ENCODE measurements around the gene PRSS48.
"Not testable (repeated sequence)": the region's sequence is repeated elsewhere in the genome, so short reads cannot be mapped to it uniquely, and the experiment has no call there.

The PRSS48 gene, protein sequence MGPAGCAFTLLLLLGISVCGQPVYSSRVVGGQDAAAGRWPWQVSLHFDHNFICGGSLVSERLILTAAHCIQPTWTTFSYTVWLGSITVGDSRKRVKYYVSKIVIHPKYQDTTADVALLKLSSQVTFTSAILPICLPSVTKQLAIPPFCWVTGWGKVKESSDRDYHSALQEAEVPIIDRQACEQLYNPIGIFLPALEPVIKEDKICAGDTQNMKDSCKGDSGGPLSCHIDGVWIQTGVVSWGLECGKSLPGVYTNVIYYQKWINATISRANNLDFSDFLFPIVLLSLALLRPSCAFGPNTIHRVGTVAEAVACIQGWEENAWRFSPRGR

GRCh38 chr4:151276787-151277562, at the start of gene PRSS48:
Gene PRSS48, plus strand, starts transcription at chr4:151277161. Its CDS starts 12 bp downstream, at chr4:151277173.
- peak; percentile 1 for DNase-seq

- no peak for DNase-seq
Measured at GRCh38 chr4:151227172-151227571, 49.8 kb upstream of the PRSS48 start.

DNA sequence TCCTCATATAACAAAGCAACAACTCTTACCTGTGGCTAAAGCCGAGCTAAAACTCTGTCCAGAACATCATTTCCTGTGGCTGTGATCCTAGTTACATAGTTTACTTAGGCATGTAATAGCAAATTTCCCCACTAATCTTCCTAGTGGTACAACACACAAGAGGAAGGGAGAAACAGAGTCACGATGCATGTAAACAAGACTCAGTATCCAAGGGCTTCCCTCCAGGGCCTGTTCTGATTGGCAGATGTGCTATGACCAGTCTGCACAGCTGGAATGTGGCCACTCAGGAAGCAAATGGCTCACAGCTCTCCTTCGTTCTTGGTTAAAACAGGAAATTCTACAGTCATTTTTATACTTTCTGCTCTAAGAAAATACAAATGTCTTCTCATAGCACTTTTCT, 49.2 kb upstream of the PRSS48 start:
- DNase-seq, result no peak

DNA sequence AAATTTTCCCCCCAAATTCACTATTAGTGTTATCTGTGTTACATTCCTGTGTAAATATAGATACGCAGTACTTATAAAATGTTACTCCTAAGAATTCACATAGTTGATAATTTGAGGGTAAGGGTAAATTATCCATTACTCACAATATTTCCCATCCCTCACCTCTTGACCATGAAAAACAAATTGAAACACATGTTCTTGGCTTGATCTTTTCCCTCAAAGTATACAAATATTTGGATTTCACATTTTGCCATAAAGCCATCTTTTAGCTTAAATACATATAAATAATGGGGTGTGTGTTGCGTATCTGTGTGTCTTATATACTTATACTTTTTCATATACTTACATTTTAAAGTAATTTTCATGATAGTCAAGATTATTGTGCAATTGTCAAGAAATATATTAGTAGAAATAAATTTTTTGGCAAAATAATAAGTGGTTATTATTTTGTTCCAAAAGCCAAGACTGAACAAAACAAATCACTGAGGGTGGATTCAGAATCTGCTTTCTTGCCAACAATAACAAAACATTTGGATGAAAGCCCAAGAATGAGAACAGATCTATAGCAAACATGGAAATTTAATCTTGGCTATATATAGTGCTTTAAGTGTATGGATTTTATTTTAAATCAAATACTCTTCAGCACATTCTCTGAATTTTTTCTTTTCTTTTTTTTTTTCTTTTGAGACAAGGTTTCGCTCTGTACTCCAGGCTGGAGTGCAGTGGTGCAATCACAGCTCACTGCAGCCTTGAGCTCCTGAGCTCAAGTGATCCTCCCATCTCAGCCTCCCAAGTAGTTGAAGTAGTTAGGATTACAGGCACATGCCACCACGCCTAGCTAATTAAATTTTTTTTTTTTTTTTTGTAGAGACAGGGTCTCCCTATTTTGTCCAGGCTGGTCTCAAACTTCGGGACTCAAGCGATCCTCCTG, 48.5 kb upstream of the PRSS48 start:
- DNase-seq, result no peak

GRCh38 chr4:151231915-151232595, 44.9 kb upstream of the PRSS48 start:
- DNase-seq, result no peak

GRCh38 chr4:151233600-151233999, 43.4 kb upstream of the PRSS48 start:
- DNase-seq, result no peak

DNA sequence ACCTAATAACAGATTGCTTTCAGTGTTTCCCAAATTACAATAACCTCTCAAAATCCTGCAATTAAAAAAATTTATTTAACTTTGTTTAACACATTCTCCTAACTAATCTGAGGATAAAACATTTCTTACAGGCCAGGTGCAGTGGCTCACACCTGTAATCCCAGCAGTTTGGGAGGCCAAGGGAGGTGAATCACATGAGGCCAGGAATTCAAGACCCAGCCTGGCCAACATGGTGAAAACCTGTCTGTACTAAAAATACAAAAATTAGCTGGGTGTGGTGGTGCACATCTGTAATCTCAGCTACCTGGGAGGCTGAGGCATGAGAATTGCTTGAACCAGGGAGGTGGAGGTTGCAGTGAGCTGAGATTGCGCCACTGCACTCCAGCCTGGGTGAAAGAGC, 41.6 kb upstream of the PRSS48 start:
- DNase-seq, result not testable (repeated sequence)

GRCh38 chr4:151236036-151236435, 40.9 kb upstream of the PRSS48 start:
- DNase-seq, result no peak

DNA sequence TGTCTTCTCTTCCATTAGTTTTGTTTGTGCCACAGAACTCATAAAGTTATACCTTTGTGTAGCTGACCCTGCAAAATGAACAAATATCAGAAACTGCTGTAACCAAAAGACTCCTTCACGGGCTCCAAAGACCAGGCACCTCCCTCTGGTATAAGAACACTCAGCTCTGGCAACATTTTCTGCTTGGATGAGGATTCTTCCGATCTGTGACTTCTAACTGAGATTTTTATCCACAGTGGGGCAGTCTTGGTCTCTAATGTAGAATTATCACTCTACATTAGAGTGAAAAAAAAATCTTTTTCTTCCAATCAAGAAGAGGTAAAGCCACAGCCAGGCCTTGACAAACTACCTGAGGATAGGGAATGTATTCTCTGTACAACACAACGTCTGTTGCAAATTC, 38.5 kb upstream of the PRSS48 start:
- no peak for DNase-seq

- no peak for DNase-seq
Measured at GRCh38 chr4:151239608-151240007, 37.4 kb upstream of the PRSS48 start.

GRCh38 chr4:151242305-151242704, 34.7 kb upstream of the PRSS48 start:
- no peak for DNase-seq

- no peak for DNase-seq
Measured at GRCh38 chr4:151246742-151247141, 30.2 kb upstream of the PRSS48 start.

- no peak for DNase-seq
Measured at GRCh38 chr4:151247395-151247794, 29.6 kb upstream of the PRSS48 start.

- DNase-seq, result no peak
Measured at GRCh38 chr4:151248519-151248918, 28.4 kb upstream of the PRSS48 start.

DNA sequence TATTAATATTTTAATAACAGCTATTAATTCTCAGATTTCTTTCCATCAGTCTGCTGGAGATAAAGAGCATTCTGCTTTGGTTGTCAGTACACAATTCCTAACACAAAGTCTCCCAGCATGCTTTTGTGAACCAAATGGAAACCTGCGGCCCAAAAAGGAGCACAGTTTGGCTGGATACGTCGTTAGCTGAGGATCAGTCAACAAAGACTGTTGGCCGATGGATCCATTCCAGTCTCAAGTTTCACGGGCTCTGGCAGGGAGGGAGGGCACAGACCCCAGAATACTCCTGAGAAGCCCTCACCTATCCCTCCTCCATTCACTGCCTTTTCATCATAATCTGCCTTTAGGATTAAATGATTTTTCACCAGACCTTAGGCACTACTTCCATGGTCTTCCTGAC, 26.3 kb upstream of the PRSS48 start:
- DNase-seq, result no peak

DNA sequence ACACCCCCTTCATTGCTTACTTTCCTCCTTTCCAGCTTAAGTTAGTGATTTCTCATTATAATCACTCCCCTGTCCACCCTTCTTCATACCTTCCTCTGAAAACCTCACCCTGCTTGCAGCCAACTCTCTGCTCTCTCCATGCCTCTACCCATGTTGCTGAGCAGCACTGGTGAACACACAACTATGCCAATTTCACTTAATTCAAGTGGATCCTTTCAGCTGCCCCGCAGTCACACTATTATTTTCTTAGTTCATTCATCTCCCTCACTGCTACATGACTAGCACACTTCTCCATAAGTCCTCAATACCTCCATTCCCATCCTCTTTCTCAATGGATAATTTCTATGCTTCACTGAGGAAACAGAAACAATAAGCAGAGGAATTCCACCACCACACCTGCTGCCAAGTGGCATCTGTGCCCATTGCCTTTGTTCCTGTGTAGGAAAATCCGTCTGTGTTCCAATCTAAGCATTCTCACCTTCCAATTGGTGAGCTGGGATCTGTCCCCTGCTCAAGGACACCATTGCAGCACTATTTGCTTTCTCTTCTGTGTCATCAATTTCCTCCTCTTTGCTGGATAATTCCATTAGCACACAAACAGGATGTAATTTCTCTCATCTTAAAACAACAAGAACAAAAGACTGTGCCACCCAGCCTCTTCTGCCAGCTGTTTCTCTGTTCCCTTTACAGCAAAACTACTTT, 25.2 kb upstream of the PRSS48 start:
- DNase-seq, result no peak

- not testable (repeated sequence) for DNase-seq
Measured at GRCh38 chr4:151255226-151255625, 21.7 kb upstream of the PRSS48 start.

DNA sequence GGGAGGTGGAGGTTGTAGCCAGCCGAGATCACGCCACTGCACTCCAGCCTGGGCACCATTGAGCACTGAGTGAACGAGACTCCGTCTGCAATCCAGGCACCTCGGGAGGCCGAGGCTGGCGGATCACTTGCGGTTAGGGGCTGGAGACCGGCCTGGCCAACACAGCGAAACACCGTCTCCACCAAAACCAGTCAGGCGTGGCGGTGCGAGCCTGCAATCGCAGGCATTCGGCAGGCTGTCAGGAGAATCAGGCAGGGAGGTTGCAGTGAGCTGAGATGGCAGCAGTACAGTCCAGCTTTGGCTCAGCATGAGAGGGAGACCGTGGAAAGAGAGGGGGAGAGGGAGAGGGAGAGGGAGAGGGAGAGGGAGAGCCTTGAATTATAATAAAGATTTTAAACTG, 21.3 kb upstream of the PRSS48 start:
- DNase-seq, result not testable (repeated sequence)

DNA sequence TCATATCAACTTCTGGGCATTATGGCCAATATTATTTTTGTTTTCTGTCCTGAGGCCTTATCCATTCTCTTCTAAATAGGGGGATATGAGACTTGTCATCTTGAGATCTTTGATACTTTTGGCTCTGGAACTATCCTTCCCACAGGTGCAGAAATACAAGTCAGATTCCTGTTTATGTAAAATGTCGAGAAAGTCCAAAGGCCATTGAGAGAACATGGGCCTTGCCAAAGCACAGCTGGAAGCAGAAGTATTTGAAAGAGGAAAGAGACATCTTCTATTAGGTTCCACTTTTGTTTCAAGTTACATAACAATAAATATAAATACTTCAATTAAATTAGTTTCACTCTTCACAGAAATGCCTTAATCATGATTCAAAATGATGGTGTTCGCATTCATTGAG, 20.8 kb upstream of the PRSS48 start:
- DNase-seq, result no peak

GRCh38 chr4:151257704-151258103, 19.3 kb upstream of the PRSS48 start:
- DNase-seq, result no peak

GRCh38 chr4:151259752-151260151, 17.2 kb upstream of the PRSS48 start:
- no peak for DNase-seq

GRCh38 chr4:151260526-151260925, 16.4 kb upstream of the PRSS48 start:
- DNase-seq, result no peak
